GM23248 (cell line): ENCODE results near the gene IQGAP2. TPM values are rescaled to one million over a fixed set of nuclear protein-coding genes. Genes with fewer than 3 reads are reported as not detected.
"Not testable (repeated sequence)": the region's sequence is repeated elsewhere in the genome, so short reads cannot be mapped to it uniquely, and the experiment has no call there.

Source experiments
- DNase-seq: peaks from one replicate; pipeline ENCODE4 v3.0.0-alpha.2; 2015
- H2AFZ ChIP-seq: fragments of 200-600 bp; sonication (generic); 2 replicates; pipeline ENCODE4 v1.6.1; 2016; ENCODE audit warnings: antibody characterized with exemption
- H3F3A ChIP-seq: fragments of 200-600 bp; sonication (generic); 2 replicates; pipeline ENCODE4 v1.6.1; 2016; ENCODE audit warnings: mild to moderate bottlenecking, antibody characterized with exemption, mixed run types; ENCODE audit not compliant: insufficient read depth
- H3K27ac ChIP-seq: fragments of 200-600 bp; sonication (generic); 2 replicates; pipeline ENCODE4 v1.5.1; 2016; ENCODE audit warnings: mild to moderate bottlenecking
- H3K27me3 ChIP-seq: fragments of 200-600 bp; sonication (generic); replicated peaks from 2 replicates; pipeline ENCODE4 v1.6.1; 2016; ENCODE audit warnings: mild to moderate bottlenecking; ENCODE audit not compliant: insufficient read depth
- H3K36me3 ChIP-seq: fragments of 200-600 bp; sonication (generic); 2 replicates; pipeline ENCODE4 v1.6.1; 2016; ENCODE audit warnings: low read depth, mild to moderate bottlenecking
- H3K4me1 ChIP-seq: fragments of 200-600 bp; sonication (generic); 2 replicates; pipeline ENCODE4 v1.6.1; 2016; ENCODE audit warnings: mild to moderate bottlenecking; ENCODE audit not compliant: insufficient read depth
- H3K4me2 ChIP-seq: fragments of 200-600 bp; sonication (generic); one replicate; pipeline ENCODE4 v1.6.1; 2016; ENCODE audit warnings: mild to moderate bottlenecking; ENCODE audit not compliant: unreplicated experiment
- H3K4me3 ChIP-seq: fragments of 200-600 bp; sonication (generic); 2 replicates; pipeline ENCODE4 v1.5.1; 2016; ENCODE audit warnings: mild to moderate bottlenecking
- H3K79me2 ChIP-seq: fragments of 200-600 bp; sonication (generic); 2 replicates; pipeline ENCODE4 v1.6.1; 2016; ENCODE audit warnings: mild to moderate bottlenecking; ENCODE audit not compliant: insufficient read depth
- H3K9ac ChIP-seq: fragments of 200-600 bp; sonication (generic); 2 replicates; pipeline ENCODE4 v1.6.1; 2016; ENCODE audit warnings: mild to moderate bottlenecking
- H3K9me2 ChIP-seq: fragments of 200-600 bp; sonication (generic); 2 replicates; pipeline ENCODE4 v1.6.1; 2016; ENCODE audit warnings: mixed run types, mild to moderate bottlenecking, moderate library complexity; ENCODE audit not compliant: insufficient read depth
- H3K9me3 ChIP-seq: fragments of 200-600 bp; sonication (generic); one replicate; pipeline ENCODE4 v1.6.1; 2017; ENCODE audit warnings: low read depth
- H4K20me1 ChIP-seq: fragments of 200-600 bp; sonication (generic); 2 replicates; pipeline ENCODE4 v1.6.0; 2016; ENCODE audit not compliant: insufficient read depth
- EZH2 ChIP-seq: fragments of 200-600 bp; sonication (generic); IDR thresholded peaks from 2 replicates; pipeline ENCODE4 v1.6.1; 2018; ENCODE audit warnings: antibody characterized with exemption, mild to moderate bottlenecking; ENCODE audit not compliant: insufficient read depth, poor library complexity, severe bottlenecking
- EZH2phosphoT487 ChIP-seq: fragments of 200-600 bp; sonication (generic); IDR thresholded peaks from 2 replicates; pipeline ENCODE4 v1.6.1; 2018; ENCODE audit warnings: antibody characterized with exemption, moderate library complexity, mild to moderate bottlenecking, low read depth; ENCODE audit not compliant: insufficient read depth
- WGBS, 2 experiments: methylation state at CpG; one replicate each; pipeline ENCODE4 v1.1.6; 2015 to 2017; ENCODE audit warnings: low lambda C conversion rate in 2 of 2, low coverage in 1 of 2; ENCODE audit errors: missing lambda C conversion rate in 2 of 2; 5-methylcytosine and 5-hydroxymethylcytosine counted together
- in situ Hi-C: fragments of 300-500 bp; cut with MboI; formaldehyde crosslinking; loops from 2 replicates; pipeline ENCODE4 v1.15.0; 2020
- polyA plus RNA-seq: library from polyadenylated mRNA; unstranded; fragments of >200 nt; fragmentation: Nextera tagmentation; extraction: Ambion mirVana; gene quantifications from 2 replicates; pipeline ENCODE4 v1.2.1, GENCODE V29; 2016
- total RNA-seq: library from RNA; depleted of rRNA; stranded (reverse); fragments of >200 nt; shearing (Covaris generic); gene quantifications from 2 replicates; pipeline ENCODE4 v1.2.3, GENCODE V29; 2014

Gene IQGAP2
- total and polyA plus RNA-seq, 2 experiments from 2014 or later = 0.11 TPM; not detected in 1

DNA sequence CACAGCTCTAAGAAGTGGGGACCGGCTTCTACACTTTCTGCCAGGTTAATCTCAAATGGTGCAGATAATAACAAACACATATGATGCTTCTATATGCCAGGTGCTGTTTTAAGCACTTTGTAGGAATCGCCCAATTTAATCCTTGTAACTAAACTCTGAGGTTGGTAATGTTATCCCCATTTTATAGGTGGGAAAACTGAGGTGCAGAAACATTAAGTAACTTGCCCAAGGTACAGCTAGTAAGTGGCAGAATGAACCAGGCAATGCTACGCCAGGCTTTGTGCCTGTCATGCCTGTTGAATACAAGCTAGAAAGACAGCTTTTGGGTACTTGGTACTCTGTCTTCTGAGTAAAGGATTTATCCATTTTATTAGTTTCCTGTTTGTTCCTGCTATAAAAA lies 19.7 kb downstream of the IQGAP2 start:
- no peak overlapping the region for H3K4me2 ChIP-seq
- no peaks in the 10 kb centered on the region for H3K9me3 ChIP-seq
- in situ Hi-C loops = no loop called here
- H3K9me2 ChIP-seq = no peaks in the 10 kb centered on the region
- H4K20me1 ChIP-seq = no peaks in the 10 kb centered on the region
- H3K4me1 ChIP-seq = no peaks in the 10 kb centered on the region
- H2AFZ ChIP-seq = no peak overlapping the region
- 32 to 38% methylated on average over 3 of the region's 3 CpGs for WGBS, 2 experiments
- H3K4me3 ChIP-seq = no peak overlapping the region
- H3K36me3 ChIP-seq = no peaks in the 10 kb centered on the region
- no peak for DNase-seq
- no peak for TF ChIP-seq EZH2phosphoT487
- TF ChIP-seq EZH2 = no peak
- H3F3A ChIP-seq = no peaks in the 10 kb centered on the region
- H3K9ac ChIP-seq = no peak overlapping the region
- no peaks in the 10 kb centered on the region for H3K79me2 ChIP-seq
- peaks cover 7% of the 10 kb centered on the region; the same call in 1 of the 2 replicates for H3K27me3 ChIP-seq
- no peak overlapping the region for H3K27ac ChIP-seq

DNA sequence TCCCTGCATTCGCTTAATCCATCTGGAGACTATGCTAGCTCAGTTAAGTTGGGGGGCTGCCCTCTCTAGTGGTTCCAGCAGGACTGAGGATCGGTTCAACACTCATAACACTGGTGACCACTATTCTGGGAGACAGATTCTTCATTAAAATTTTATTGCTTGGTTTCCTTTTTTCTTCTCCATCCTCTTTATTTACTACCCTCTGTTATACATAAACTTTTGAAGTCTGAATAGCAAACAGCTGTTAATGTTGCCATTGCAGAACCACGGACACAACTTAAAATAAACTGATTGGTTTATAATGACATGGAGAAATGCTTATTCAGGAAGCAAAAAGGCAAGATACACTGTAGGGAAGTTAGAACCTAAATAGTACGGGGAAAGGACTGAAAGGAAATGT lies 22.1 kb downstream of the IQGAP2 start:
- no peak overlapping the region for H3K27ac ChIP-seq
- no peak overlapping the region for H3K9ac ChIP-seq
- 30 to 32% methylated on average over 4 of the region's 4 CpGs for WGBS, 2 experiments
- H3K9me3 ChIP-seq = no peaks in the 10 kb centered on the region
- peaks cover 7% of the 10 kb centered on the region; the same call in 1 of the 2 replicates for H3K27me3 ChIP-seq
- no peak overlapping the region for H2AFZ ChIP-seq
- no peaks in the 10 kb centered on the region for H3K36me3 ChIP-seq
- no peak overlapping the region for H3K4me3 ChIP-seq
- no peaks in the 10 kb centered on the region for H3K79me2 ChIP-seq
- no peak overlapping the region for H3K4me2 ChIP-seq
- no peaks in the 10 kb centered on the region for H3K4me1 ChIP-seq
- no peak for DNase-seq
- H4K20me1 ChIP-seq = no peaks in the 10 kb centered on the region
- H3K9me2 ChIP-seq = no peaks in the 10 kb centered on the region
- TF ChIP-seq EZH2phosphoT487 = no peak
- no peak for TF ChIP-seq EZH2
- in situ Hi-C loops = no loop called here
- H3F3A ChIP-seq = no peaks in the 10 kb centered on the region

DNA sequence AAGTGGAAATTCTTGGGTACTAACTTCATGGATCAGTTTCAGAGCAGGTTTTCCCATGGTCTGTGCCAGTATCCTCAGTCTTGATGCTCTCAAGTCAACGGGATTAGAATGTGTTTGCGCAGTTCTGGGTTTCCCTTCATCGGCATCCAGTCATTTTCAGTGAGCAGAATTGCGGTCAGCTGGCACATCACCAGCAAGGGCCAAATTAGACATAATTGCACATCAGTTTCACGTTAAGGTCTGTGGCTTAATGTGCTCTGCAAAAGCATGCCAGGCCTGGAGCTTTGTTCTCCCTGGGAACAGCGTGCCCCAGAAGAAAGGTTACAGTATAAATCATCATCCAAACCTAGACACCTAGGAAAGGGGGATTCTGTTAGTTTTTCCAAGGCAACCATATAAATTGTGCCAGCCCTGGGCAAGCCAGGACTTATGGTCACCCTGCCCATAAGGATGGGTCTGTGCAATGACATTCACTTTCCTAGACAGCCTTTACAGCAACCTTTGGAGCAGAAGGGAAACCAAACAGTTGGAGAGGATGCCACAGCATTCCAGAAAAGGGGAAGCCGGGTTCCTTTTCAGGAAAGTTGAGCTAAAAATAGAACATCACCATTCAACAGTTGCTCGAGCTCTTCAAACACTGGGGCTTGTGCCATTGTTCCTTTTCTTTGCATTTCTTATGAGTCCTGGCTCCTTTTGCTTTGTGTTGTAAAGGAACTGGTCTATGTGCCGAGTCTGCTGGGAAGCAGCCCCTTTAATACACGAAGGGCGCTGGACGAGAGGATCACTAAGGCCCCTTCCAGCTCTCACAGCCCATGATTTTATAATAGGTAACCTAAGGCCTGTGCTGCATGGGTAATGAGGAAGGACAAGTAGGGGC lies 23.1 kb downstream of the IQGAP2 start:
- Histone ChIP-seq H3K4me2 (no peak overlapping the region), H3K9ac (no peak overlapping the region), H3F3A (no peaks in the 10 kb centered on the region), H2AFZ (no peak overlapping the region), H3K9me2 (no peaks in the 10 kb centered on the region), H3K36me3 (no peaks in the 10 kb centered on the region), H3K4me1 (no peaks in the 10 kb centered on the region), H3K27me3 (peaks cover 7% of the 10 kb centered on the region; the same call in 1 of the 2 replicates), H3K27ac (no peak overlapping the region), H3K9me3 (no peaks in the 10 kb centered on the region), H3K4me3 (no peak overlapping the region), H3K79me2 (no peaks in the 10 kb centered on the region), H4K20me1 (no peaks in the 10 kb centered on the region)
- 34 to 41% methylated on average over 12 of the region's 12 CpGs for WGBS, 2 experiments
- no peak for DNase-seq
- no peak for TF ChIP-seq EZH2
- TF ChIP-seq EZH2phosphoT487 = no peak
- in situ Hi-C loops = no loop called here

DNA sequence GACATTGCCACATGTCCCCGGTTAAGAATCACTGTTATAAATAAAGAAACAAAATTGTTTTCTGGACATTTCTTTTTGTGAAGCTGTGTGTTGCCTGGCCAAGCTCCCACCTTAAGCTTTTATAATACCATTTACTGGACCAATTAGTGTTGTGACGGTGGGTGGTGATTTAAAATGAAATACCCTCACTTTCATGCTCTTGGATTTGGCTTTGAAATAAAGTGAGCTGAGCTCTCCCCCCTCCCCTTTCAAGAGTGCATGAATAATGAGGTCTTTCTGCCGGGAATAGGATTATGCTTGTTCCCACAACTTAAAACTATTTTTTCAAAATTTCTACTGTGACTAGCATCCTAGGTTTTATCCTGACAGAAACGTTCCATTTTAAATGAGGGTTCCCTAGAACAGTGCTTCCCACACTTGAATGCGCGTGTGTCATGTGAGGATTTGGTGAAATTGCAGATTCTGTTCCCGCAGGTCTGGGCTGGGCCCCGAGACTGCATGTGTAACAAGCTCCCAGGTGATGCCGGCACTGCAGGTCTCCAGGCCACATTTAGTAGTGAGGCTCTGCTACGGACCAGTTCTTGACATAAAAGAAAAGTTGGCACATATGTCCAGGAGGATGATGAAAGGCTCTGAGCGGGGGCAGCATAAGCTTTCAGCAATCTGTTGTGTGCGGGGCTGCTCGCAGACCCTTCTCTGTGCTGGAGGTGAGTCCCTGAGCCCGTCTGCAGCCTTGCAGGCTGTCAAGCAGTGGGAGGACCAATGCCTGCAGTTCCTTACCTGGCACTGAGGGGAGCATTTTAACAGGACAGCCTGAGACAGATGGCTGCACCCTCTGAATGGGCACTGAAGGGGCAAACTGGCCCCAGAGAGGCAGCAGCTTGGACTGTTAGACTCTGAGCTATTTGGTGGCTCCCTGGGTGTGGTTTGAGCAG lies 24.4 kb downstream of the IQGAP2 start:
- H3K4me2 ChIP-seq = no peak overlapping the region

DNA sequence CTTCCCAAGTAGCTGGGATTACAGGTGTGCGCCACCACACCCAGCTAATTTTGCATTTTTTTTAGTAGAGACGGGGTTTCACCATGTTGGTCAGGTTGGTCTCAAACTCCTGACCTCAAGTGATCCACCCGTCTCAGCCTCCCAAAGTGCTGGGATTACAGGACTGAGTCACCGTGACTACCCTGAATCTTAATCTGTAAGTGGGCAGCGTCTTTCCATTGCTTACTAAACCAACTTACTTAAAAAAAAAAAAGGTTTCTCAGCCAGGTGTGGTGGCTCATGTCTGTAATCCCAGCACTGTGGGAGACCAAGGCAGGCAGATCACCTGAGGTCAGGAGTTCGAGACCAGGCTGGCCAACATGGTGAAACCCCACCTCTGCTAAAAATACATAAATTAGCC lies 25.5 kb downstream of the IQGAP2 start:
- H3F3A ChIP-seq, in situ Hi-C loops: not testable (repeated sequence)

More for the DNA sequence above, 24.4 kb downstream of the IQGAP2 start:
- WGBS, 2 experiments = 48 to 53% methylated on average over 14 of the region's 14 CpGs
- Histone ChIP-seq H3F3A (no peaks in the 10 kb centered on the region), H3K4me1 (no peaks in the 10 kb centered on the region), H3K27me3 (peaks cover 7% of the 10 kb centered on the region; the same call in 1 of the 2 replicates), H3K36me3 (no peaks in the 10 kb centered on the region), H3K9me2 (no peaks in the 10 kb centered on the region), H3K27ac (no peak overlapping the region), H3K9me3 (no peaks in the 10 kb centered on the region), H2AFZ (no peak overlapping the region), H3K79me2 (no peaks in the 10 kb centered on the region), H3K9ac (no peak overlapping the region), H4K20me1 (no peaks in the 10 kb centered on the region), H3K4me3 (no peak overlapping the region)
- DNase-seq = no peak
- TF ChIP-seq EZH2phosphoT487 (no peak), EZH2 (no peak)
- in situ Hi-C loops = no loop called here

More for the DNA sequence above, 25.5 kb downstream of the IQGAP2 start:
- not testable (repeated sequence) for H3K79me2 ChIP-seq, H3K4me3 ChIP-seq, H2AFZ ChIP-seq, H3K4me2 ChIP-seq, H3K9ac ChIP-seq, H3K27ac ChIP-seq, DNase-seq, H3K9me2 ChIP-seq, H3K4me1 ChIP-seq, H3K36me3 ChIP-seq, H3K9me3 ChIP-seq, H3K27me3 ChIP-seq, H4K20me1 ChIP-seq
- 57 to 65% methylated on average over 6 of the region's 6 CpGs for WGBS, 2 experiments
